Measurements from ENCODE around the gene DPP6.

- TF ChIP-seq, protein P1, sequence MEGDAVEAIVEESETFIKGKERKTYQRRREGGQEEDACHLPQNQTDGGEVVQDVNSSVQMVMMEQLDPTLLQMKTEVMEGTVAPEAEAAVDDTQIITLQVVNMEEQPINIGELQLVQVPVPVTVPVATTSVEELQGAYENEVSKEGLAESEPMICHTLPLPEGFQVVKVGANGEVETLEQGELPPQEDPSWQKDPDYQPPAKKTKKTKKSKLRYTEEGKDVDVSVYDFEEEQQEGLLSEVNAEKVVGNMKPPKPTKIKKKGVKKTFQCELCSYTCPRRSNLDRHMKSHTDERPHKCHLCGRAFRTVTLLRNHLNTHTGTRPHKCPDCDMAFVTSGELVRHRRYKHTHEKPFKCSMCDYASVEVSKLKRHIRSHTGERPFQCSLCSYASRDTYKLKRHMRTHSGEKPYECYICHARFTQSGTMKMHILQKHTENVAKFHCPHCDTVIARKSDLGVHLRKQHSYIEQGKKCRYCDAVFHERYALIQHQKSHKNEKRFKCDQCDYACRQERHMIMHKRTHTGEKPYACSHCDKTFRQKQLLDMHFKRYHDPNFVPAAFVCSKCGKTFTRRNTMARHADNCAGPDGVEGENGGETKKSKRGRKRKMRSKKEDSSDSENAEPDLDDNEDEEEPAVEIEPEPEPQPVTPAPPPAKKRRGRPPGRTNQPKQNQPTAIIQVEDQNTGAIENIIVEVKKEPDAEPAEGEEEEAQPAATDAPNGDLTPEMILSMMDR (IDR thresholded peaks at IDR 0.05), result no peak
- no peak for TF ChIP-seq POLR2A (IDR thresholded peaks at IDR 0.05)
Measured at GRCh38 chr7:154638286-154638685, 586.1 kb downstream of the DPP6 start.
